K562 (cell line): Measurements from ENCODE around the gene GUK1. TPM values are rescaled to one million over a fixed set of nuclear protein-coding genes. Genes with fewer than 3 reads are reported as not detected.
A peak's percentile ranks its signal among the peaks of the same experiment; 100 is the strongest.

ENCODE experiments used
- ATAC-seq: fragments of 200-7000 bp; cut with Tn5 transposase; 3 replicates; pipeline ENCODE4 v1.9.1; 2020; ENCODE audit warnings: moderate library complexity
- BruUV-seq: library from RNA; stranded (reverse); fragments of 400-500 nt; replicated peaks from 2 replicates; lab custom pipeline; 2021; lab: Mats Ljungman, UMichigan
- CTCF ChIA-PET: fragments of 300-600 bp; formaldehyde crosslinking; extraction: SDS; loops from one replicate; lab custom pipeline; 2021; ENCODE audit warnings: low intra/inter-chr PET ratio; lab: Yijun Ruan, JAX
- POLR2A ChIA-PET: fragments of 300-600, 350-650 bp; sonication (Branson Sonifier 250); formaldehyde crosslinking; extraction: SDS; loops from one replicate; lab custom pipeline; 2021; ENCODE audit warnings: antibody characterized with exemption, inconsistent platforms; lab: Yijun Ruan, JAX
- DNase-seq, 4 experiments: peaks; one replicate each; pipeline versions ENCODE4 v3.0.0 to v3.0.0-alpha.2; 2011 to 2018; ENCODE audit warnings: low spot score in 3 of 4, mixed read lengths in 3 of 4; ENCODE audit errors: extremely low read depth in 1 of 4
- FAIRE-seq: peaks from 2 replicates; lab custom pipeline; 2011; peaks lifted over from hg19 to GRCh38; lab: Jason Lieb, UNC
- H2AFZ ChIP-seq: 2 replicates; pipeline ENCODE4 v1.6.0; 2011; ENCODE audit warnings: low read depth, low read length, control low read depth, inconsistent platforms
- H3K27ac ChIP-seq: fragments of 200-600 bp; 3 replicates; pipeline ENCODE4 v1.8.0; 2011; ENCODE audit warnings: low read depth, mild to moderate bottlenecking, control low read depth, inconsistent platforms, low read length, moderate library complexity, mixed read lengths; ENCODE audit errors: extremely low read depth
- H3K27me3 ChIP-seq, 2 experiments: fragments of 300-600 bp in 1 of 2; 2 replicates in 1 of 2; 3 replicates in 1 of 2; pipeline versions ENCODE4 v1.6.0 to v1.8.0; 2011; ENCODE audit warnings: inconsistent platforms in 2 of 2, low read length in 2 of 2, mild to moderate bottlenecking in 1 of 2, mixed read lengths in 1 of 2, moderate library complexity in 1 of 2; ENCODE audit not compliant: control insufficient read depth in 2 of 2, insufficient read depth in 2 of 2
- H3K36me3 ChIP-seq: fragments of 300-600 bp; 3 replicates; pipeline ENCODE4 v1.8.0; 2011; ENCODE audit warnings: mild to moderate bottlenecking, low read length, inconsistent platforms; ENCODE audit not compliant: control insufficient read depth, insufficient read depth
- H3K4me1 ChIP-seq, 2 experiments: fragments of 200-600 bp in 1 of 2; replicated peaks in 1 of 2; 2 replicates in 1 of 2; 3 replicates in 1 of 2; pipeline versions ENCODE4 v1.5.1 to v1.8.0; 2011; ENCODE audit warnings: inconsistent platforms in 2 of 2, low read length in 2 of 2, mild to moderate bottlenecking in 1 of 2, mixed read lengths in 1 of 2, moderate library complexity in 1 of 2; ENCODE audit not compliant: control insufficient read depth in 2 of 2, insufficient read depth in 2 of 2
- H3K4me2 ChIP-seq: 2 replicates; pipeline ENCODE4 v1.6.1; 2011; ENCODE audit warnings: low read length, control low read depth, inconsistent platforms, mixed read lengths; ENCODE audit not compliant: insufficient read depth
- H3K4me3 ChIP-seq: fragments of 200-600 bp; sonication (generic), shearing (Covaris generic); 2 replicates; pipeline ENCODE4 v1.5.1; 2016; ENCODE audit warnings: control low read depth, inconsistent platforms
- H3K79me2 ChIP-seq: fragments of 200-600 bp; 3 replicates; pipeline ENCODE4 v1.8.0; 2011; ENCODE audit warnings: low read length, inconsistent platforms; ENCODE audit not compliant: control insufficient read depth, insufficient read depth
- H3K9ac ChIP-seq, 2 experiments: 2 replicates each; pipeline versions ENCODE4 v1.6.0 to v1.6.1; 2011; ENCODE audit warnings: low read depth in 2 of 2, low read length in 2 of 2, control low read depth in 1 of 2, inconsistent platforms in 1 of 2, mild to moderate bottlenecking in 1 of 2, mixed read lengths in 1 of 2; ENCODE audit not compliant: insufficient read depth in 1 of 2
- H3K9me1 ChIP-seq: one replicate; pipeline ENCODE4 v1.6.0; 2011; ENCODE audit warnings: inconsistent platforms, mild to moderate bottlenecking, low read length, moderate library complexity; ENCODE audit not compliant: control insufficient read depth, insufficient read depth
- H3K9me3 ChIP-seq: replicated peaks from 2 replicates; pipeline ENCODE4 v1.5.1; 2011; ENCODE audit warnings: low read depth, low read length, inconsistent platforms; ENCODE audit not compliant: control insufficient read depth, insufficient read depth
- H4K20me1 ChIP-seq: replicated peaks from 2 replicates; pipeline ENCODE4 v1.6.1; 2011; ENCODE audit warnings: low read length, inconsistent platforms, mixed read lengths; ENCODE audit not compliant: control insufficient read depth, insufficient read depth
- MIER1 ChIP-seq: fragments of 450-650 bp; IDR thresholded peaks from 2 replicates; pipeline ENCODE4 v1.6.1; 2016; ENCODE audit warnings: antibody characterized with exemption, mild to moderate bottlenecking, low read depth
- SNAPC5 ChIP-seq: fragments of 250-450 bp; sonication (Bioruptor Pico); IDR thresholded peaks from 2 replicates; pipeline ENCODE4 v1.8.0; 2021; ENCODE audit warnings: moderate library complexity, mild to moderate bottlenecking, inconsistent platforms
- SREBF2 ChIP-seq: sonication (generic); formaldehyde crosslinking; IDR thresholded peaks from 2 replicates; pipeline ENCODE4 v1.4.0; 2020; ENCODE audit warnings: mild to moderate bottlenecking, missing genetic modification reagents
- STAT5B ChIP-seq: fragments of 250-450 bp; sonication (Bioruptor Pico); IDR thresholded peaks from 2 replicates; pipeline ENCODE4 v1.8.0; 2021; ENCODE audit warnings: mild to moderate bottlenecking, inconsistent platforms
- TCF7 ChIP-seq: sonication (generic); IDR thresholded peaks from 2 replicates; pipeline ENCODE4 v1.6.1; 2016; ENCODE audit warnings: antibody characterized with exemption, borderline replicate concordance
- ZC3H11A ChIP-seq: IDR thresholded peaks from 2 replicates; pipeline ENCODE4 v1.6.1; 2012; ENCODE audit warnings: low read depth, low read length, improper control_type of control experiment
- ZNF316 ChIP-seq: fragments of 450-650 bp; IDR thresholded peaks from 2 replicates; pipeline ENCODE4 v1.6.1; 2016
- WGBS: fragments of 100-300 bp; shearing (Covaris generic); methylation state at CpG from one replicate; pipeline ENCODE4 v1.1.6; 2016; ENCODE audit warnings: low coverage, mixed read lengths; ENCODE audit not compliant: insufficient coverage; ENCODE audit errors: missing lambda C conversion rate; 5-methylcytosine and 5-hydroxymethylcytosine counted together
- in situ Hi-C: fragments of 300-500 bp; cut with MboI; formaldehyde crosslinking; loops from 4 replicates; pipeline ENCODE4 v1.15.0; 2018; ENCODE audit warnings: inconsistent platforms, mixed read lengths
- intact Hi-C: fragments of 100-400 bp; cut with micrococcal nuclease; formaldehyde crosslinking; loops from 2 replicates; pipeline ENCODE4 v1.14.2; 2022
- polyA plus RNA-seq, 8 experiments: library from polyadenylated mRNA; depleted of rRNA in 4 of 8; stranded (reverse) in 5 of 8; unstranded in 3 of 8; fragments of >200 nt; fragmentation: Nextera tagmentation in 2 of 8; fragmentation: Illumina TruSeq in 1 of 8; extraction: Ambion mirVana in 2 of 8; extraction: Trizol in 1 of 8; gene quantifications; 2 replicates each; pipeline versions ENCODE4 v1.2.1 to v1.2.3, GENCODE V29; 2011 to 2014; ENCODE audit warnings: inconsistent platforms in 1 of 8, missing spikeins in 1 of 8
- total RNA-seq, 7 experiments: library from RNA; depleted of rRNA in 6 of 7; stranded (reverse); fragments of >200 nt in 6 of 7; fragmentation: Illumina TruSeq in 2 of 7; extraction: Trizol in 2 of 7; gene quantifications; 2 replicates each; pipeline versions ENCODE4 v1.2.1 to v1.2.3, GENCODE V29; 2011 to 2021; ENCODE audit warnings: low replicate concordance in 1 of 7

GUK1 gene
- total and polyA plus RNA-seq, 9 of the 15 experiments (the other 6 are each of a cell fraction or from before 2014, with no cell fraction given): 7.0 to 331 (median 132) TPM

DNA sequence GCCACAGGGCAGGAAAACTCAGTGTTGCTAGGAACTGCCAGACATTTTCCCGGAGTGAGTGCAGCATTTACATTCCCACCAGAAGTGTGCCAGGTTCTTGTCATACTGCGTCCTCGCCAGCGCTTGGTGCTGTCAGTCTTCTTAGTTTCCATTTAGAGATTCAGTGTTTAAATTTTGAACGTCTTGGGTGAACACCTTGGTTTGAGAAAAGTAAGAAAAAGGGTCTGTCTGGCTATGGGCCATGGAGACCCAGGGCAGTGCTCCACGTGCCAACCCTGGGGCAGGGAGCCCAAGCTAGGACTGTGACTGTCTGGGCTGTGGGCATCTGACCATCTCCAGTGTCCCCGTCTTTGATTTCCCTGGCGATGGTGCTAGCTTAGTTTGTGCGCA, 41.6 kb downstream of the GUK1 start:
- ChIA-PET CTCF (no interaction called here), POLR2A (no interaction called here)
- Histone ChIP-seq H3K27me3 (no peaks in the 10 kb centered on the region), H3K4me3 (no peak overlapping the region), H3K9me1 (no peaks in the 10 kb centered on the region), H3K4me2 (no peak overlapping the region), H3K4me1 (peaks cover 19 to 22% of the 10 kb centered on the region in 2 experiments; a peak in 4 of 5 replicates), H3K27ac (no peak overlapping the region), H3K9ac (peak overlapping the region in 1 of 2 experiments; percentile 60; a peak in 1 of 4 replicates), H3K9me3 (no peaks in the 10 kb centered on the region), H4K20me1 (0 out of 2 replicates have a peak, but pooled peaks cover 4% of the 10 kb centered on the region), H2AFZ (no peak overlapping the region), H3K79me2 (no peaks in the 10 kb centered on the region), H3K36me3 (no peaks in the 10 kb centered on the region)
- intact Hi-C loops (loop anchor here (5.0 kb wide), 1 partner anchor 49 kb away; no protein-coding TSS in a partner anchor), in situ Hi-C loops (no loop called here)
- 68% methylated on average over 9 of the region's 9 CpGs for WGBS
- no peak for FAIRE-seq
- TF ChIP-seq ZC3H11A (no peak), ZNF316 (no peak), SREBF2 (CRISPR knock-in tag) (no peak), SNAPC5 (CRISPR knock-in tag) (no peak), STAT5B (CRISPR knock-in tag) (no peak), MIER1 (no peak), TCF7 (no peak)
- no peak for DNase-seq
- BruUV-seq: no TSS peak
- ATAC-seq: no peak
